NB4 (cell line): ENCODE data around the gene GAST.

ENCODE experiments used
- POLR2A ChIP-seq: IDR thresholded peaks from 2 replicates; pipeline ENCODE4 v1.6.1; 2011; ENCODE audit warnings: mild to moderate bottlenecking; ENCODE audit not compliant: insufficient read length; ENCODE audit errors: extremely low read depth
- TF ChIP-seq, protein P1 (sequence below): IDR thresholded peaks from one replicate; pipeline ENCODE4 v1.5.1; 2012; ENCODE audit warnings: low read depth, low read length
- TF ChIP-seq, protein P2 (sequence below): IDR thresholded peaks from 2 replicates; pipeline ENCODE4 v1.6.1; 2011; ENCODE audit warnings: low read depth, low read length

DNA sequence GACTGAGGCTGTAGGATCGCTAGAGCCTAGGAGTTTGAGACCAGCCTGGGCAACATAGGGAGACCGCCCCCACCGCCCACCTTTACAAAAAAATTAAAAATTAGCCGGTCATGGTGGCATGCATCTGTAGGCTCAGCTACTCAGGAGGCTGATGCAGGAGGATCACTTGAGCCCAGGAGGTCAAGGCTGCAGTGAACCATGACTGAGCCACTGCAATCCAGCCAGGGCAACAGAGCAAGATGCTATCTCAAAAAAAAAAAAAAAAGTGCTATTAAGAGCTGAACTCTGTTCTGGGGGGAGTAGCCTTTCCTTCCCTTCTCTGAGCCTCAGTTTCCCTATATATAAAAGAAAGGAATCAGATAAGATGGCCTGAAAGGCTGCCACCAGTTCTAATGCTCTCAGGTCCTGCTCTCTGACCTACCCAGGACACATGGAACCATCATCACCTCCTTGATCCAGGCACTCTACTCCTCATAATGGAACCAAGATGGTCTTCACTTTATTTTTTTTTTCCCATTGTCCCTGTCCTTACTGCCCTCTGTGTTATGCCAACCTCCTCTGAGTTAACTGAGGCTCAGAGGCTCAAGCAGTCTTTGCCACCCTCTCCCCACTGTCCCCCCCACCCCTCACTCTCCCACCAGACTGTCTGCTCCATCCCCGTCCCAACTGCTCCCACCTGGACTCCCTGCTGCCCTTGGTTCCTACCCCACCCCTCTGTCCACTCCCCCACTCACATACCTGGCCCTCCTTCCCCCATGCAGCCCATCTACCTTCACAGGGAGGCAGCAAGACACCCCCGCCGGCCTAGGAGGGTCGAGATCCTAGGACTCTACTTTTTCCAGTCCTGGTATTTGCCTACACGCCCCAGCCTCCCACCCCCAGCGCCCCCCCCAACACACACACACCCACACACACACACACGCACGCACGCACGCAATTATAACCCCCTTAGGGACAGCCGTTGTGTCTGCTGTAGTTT lies 47.3 kb upstream of the GAST start:
- no peak for TF ChIP-seq POLR2A
- TF ChIP-seq, protein P1, sequence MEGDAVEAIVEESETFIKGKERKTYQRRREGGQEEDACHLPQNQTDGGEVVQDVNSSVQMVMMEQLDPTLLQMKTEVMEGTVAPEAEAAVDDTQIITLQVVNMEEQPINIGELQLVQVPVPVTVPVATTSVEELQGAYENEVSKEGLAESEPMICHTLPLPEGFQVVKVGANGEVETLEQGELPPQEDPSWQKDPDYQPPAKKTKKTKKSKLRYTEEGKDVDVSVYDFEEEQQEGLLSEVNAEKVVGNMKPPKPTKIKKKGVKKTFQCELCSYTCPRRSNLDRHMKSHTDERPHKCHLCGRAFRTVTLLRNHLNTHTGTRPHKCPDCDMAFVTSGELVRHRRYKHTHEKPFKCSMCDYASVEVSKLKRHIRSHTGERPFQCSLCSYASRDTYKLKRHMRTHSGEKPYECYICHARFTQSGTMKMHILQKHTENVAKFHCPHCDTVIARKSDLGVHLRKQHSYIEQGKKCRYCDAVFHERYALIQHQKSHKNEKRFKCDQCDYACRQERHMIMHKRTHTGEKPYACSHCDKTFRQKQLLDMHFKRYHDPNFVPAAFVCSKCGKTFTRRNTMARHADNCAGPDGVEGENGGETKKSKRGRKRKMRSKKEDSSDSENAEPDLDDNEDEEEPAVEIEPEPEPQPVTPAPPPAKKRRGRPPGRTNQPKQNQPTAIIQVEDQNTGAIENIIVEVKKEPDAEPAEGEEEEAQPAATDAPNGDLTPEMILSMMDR: no peak
- TF ChIP-seq, protein P2, sequence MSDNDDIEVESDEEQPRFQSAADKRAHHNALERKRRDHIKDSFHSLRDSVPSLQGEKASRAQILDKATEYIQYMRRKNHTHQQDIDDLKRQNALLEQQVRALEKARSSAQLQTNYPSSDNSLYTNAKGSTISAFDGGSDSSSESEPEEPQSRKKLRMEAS: no peak
